Uterus (tissue), 2 donors: Measurements from ENCODE around the gene SLC30A3.

ENCODE experiments used
- CTCF ChIP-seq, 4 experiments: fragments of 200-600 bp in 2 of 4; fragments of 450-650 bp in 2 of 4; sonication (generic) in 2 of 4; IDR thresholded peaks; one replicate each; pipeline ENCODE4 v1.5.1; 2016 to 2019; ENCODE audit warnings: antibody characterized with exemption in 4 of 4, mild to moderate bottlenecking in 2 of 4, moderate library complexity in 1 of 4
- POLR2A ChIP-seq, 2 donors: fragments of 450-650 bp; IDR thresholded peaks; one replicate each; pipeline ENCODE4 v1.6.1; 2016; ENCODE audit warnings: antibody characterized with exemption in 2 of 2, mild to moderate bottlenecking in 1 of 2, moderate library complexity in 1 of 2

DNA sequence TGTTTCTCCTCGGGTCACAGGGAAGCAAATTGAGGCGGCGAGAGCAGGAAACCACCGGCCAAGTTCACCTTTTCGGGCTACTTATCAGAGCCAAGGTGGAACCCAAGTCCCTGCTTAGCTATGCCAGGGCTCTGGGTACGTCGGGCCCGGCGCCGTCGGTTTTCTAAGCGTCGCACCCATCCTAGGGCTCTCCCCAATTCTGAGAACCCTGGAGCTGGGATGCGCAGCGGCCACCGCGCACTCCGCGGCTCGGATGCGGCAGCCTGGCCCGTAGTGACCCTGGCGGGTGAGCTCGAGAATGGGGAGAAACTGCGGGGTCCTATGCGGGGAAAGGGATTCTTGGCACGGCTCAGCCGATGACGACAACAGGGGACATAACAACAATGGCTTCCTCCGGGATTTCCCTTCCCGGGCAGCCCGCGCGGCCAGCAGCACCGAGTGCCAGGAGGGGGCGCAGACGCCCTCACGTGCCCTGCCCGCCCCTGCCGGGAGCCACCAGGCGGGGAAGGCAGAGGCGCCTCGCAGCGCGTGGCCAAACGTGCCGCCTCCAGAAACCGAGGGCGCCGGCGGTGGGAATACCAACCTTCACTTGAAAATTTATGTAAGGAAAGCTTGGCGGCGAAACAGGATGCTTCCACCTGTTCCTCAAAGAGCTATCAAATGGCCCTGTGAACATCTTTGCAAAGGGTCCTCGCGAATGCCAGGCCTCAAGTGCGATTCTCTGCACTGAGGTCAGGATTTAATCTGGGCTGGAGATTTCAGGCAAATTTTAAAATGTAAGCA is 2.1 kb upstream of the SLC30A3 start:
- TF ChIP-seq CTCF (IDR thresholded peaks at IDR 0.05) (peak; percentile 39 to 53 (median 52)), POLR2A (IDR thresholded peaks at IDR 0.05) (no peak)
